ENCODE data around the gene RFLNA.

RFLNA gene

GRCh38 chr12:124338876-124339603 is 44.1 kb downstream of the RFLNA start:
- no peak for DNase-seq

GRCh38 chr12:124340080-124340900 is 45.4 kb downstream of the RFLNA start:
- DNase-seq: no peak

GRCh38 chr12:124341645-124342069 is 46.8 kb downstream of the RFLNA start:
- DNase-seq: no peak

GRCh38 chr12:124344022-124344421 is 49.1 kb downstream of the RFLNA start:
- DNase-seq: no peak

- no peak for DNase-seq
These were observed 49.6 kb downstream of the RFLNA start for GRCh38 chr12:124344526-124344925.

GRCh38 chr12:124345795-124346194 is 50.9 kb downstream of the RFLNA start:
- no peak for DNase-seq

GRCh38 chr12:124346425-124347168 is 51.7 kb downstream of the RFLNA start:
- no peak for DNase-seq

- no peak for DNase-seq
These were observed 52.4 kb downstream of the RFLNA start for GRCh38 chr12:124347335-124347734.

GRCh38 chr12:124347805-124348658 is 53.1 kb downstream of the RFLNA start:
- DNase-seq: no peak

- no peak for DNase-seq
These were observed 53.9 kb downstream of the RFLNA start for GRCh38 chr12:124348659-124349380.

GRCh38 chr12:124350491-124350890 is 55.6 kb downstream of the RFLNA start:
- DNase-seq: no peak

- no peak for DNase-seq
These were observed 56.5 kb downstream of the RFLNA start for GRCh38 chr12:124351422-124351821.

GRCh38 chr12:124352257-124352656 is 57.4 kb downstream of the RFLNA start:
- no peak for DNase-seq

- DNase-seq: no peak
These were observed 57.9 kb downstream of the RFLNA start for GRCh38 chr12:124352839-124353238.

GRCh38 chr12:124354400-124354799 is 59.5 kb downstream of the RFLNA start:
- no peak for DNase-seq

- DNase-seq: no peak
These were observed 61.3 kb downstream of the RFLNA start for GRCh38 chr12:124356221-124356620.

- no peak for DNase-seq
These were observed 62.7 kb downstream of the RFLNA start for GRCh38 chr12:124357616-124358015.

- DNase-seq: no peak
These were observed 63.7 kb downstream of the RFLNA start for GRCh38 chr12:124358572-124358971.

GRCh38 chr12:124359671-124360581 is 65.0 kb downstream of the RFLNA start:
- peak in 1 of 2 experiments; percentile 64 for DNase-seq
